ENCODE data around the gene BIRC5. TPM values are rescaled to one million over a fixed set of nuclear protein-coding genes. Genes with fewer than 3 reads are reported as not detected.

Gene BIRC5
- total and polyA plus RNA-seq, 9 donors, result 0.11 to 1.4 (median 0.73) TPM; not detected in 2

DNA sequence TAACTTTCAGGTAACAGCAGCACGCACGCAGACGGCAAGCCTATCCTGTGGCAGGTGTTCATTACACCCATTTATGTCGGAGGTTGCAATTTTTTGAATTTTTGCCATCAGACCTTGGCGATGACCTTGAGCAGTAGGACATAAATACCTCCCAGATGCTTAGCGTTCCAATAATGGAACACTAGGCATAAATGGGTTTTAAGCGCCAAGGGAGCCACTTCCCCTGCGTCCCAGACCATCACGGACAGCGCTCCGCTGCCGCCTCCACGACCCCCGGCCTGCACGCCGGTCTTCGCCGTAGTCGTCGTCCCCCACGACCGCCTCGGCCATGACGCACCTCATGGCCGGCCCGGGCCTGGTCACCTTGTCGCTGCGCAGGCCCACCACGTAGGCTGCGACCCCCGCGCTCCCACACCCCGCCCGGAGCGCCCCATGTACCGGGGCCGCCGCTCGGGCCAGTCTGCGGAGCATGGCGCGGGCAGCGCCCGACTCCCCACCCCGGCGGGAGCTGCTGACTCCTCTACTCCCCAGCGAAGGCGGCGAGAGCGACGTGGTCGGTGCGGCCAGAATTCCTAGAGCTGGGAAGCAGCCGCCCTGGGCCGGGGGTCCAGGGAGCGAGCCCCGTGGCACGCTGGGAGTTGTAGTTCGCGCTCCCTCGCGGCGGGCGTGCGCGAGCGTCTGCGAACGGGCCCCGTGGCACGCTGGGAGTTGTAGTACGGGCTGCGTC lies 40.1 kb downstream of the BIRC5 start:
- H3K36me3 ChIP-seq, result no peaks in the 10 kb centered on the region
- intact Hi-C loops (cut with DNase I), result loop anchor here (5.0 to 10.0 kb wide), 3 partner anchors 111 to 168 kb away; partner anchors contain the start of gene SOCS3 (in 1 of the 4)
- no peaks in the 10 kb centered on the region for H3K27me3 ChIP-seq
- H3K27ac ChIP-seq, result peak overlapping the region; percentile 18 to 35
- 1% methylated on average over 52 to 73 of the region's 73 CpGs for WGBS, 3 donors
- peak overlapping the region; percentile 100 for H3K4me3 ChIP-seq
- H3K9me3 ChIP-seq, result no peaks in the 10 kb centered on the region
- TF ChIP-seq EP300 (IDR thresholded peaks at IDR 0.05) (no peak), POLR2A (IDR thresholded peaks at IDR 0.05) (no peak)
- TF ChIP-seq, protein P1, sequence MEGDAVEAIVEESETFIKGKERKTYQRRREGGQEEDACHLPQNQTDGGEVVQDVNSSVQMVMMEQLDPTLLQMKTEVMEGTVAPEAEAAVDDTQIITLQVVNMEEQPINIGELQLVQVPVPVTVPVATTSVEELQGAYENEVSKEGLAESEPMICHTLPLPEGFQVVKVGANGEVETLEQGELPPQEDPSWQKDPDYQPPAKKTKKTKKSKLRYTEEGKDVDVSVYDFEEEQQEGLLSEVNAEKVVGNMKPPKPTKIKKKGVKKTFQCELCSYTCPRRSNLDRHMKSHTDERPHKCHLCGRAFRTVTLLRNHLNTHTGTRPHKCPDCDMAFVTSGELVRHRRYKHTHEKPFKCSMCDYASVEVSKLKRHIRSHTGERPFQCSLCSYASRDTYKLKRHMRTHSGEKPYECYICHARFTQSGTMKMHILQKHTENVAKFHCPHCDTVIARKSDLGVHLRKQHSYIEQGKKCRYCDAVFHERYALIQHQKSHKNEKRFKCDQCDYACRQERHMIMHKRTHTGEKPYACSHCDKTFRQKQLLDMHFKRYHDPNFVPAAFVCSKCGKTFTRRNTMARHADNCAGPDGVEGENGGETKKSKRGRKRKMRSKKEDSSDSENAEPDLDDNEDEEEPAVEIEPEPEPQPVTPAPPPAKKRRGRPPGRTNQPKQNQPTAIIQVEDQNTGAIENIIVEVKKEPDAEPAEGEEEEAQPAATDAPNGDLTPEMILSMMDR (IDR thresholded peaks at IDR 0.05), result no peak
- DNase-seq, result peak; percentile 77 to 91 (median 85)
- H3K4me1 ChIP-seq (ENCODE audit: insufficient read depth), result peaks cover 18% of the 10 kb centered on the region

DNA sequence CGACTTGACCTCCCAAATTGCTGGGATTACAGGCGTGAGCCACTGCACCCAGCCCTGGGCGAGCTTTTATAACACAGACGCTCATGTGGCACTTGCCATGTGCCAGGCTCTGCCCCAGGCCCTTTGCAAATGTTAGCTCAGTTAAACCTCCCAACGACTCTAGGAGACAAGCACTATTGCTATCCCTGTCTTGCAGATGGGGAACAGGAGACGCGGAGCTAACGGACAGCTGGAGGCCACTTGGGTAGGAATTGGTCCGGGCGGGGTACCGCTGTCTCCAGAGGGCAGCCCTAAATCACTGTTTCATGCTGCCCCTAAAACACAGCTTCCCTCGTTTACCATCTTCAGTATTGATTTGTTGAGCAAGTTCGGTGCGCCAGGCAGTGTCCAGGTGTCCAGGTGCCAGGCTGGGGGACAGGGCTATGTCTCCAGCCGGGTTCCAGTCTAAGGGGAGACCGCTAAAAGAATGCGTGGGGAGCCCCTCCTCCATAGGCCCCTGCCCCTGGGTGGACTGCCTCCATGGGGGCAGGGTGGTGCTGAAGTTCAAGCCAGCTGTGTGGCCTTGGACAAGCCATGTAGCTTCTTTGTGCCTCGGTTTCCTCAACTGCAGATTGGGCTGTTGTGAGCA lies 41.1 kb downstream of the BIRC5 start:
- no peak overlapping the region for H3K4me3 ChIP-seq
- H3K4me1 ChIP-seq (ENCODE audit: insufficient read depth), result peaks cover 18% of the 10 kb centered on the region
- no peaks in the 10 kb centered on the region for H3K27me3 ChIP-seq
- TF ChIP-seq EP300 (IDR thresholded peaks at IDR 0.05) (no peak), POLR2A (IDR thresholded peaks at IDR 0.05) (no peak)
- TF ChIP-seq, protein P1 (IDR thresholded peaks at IDR 0.05), result no peak
- H3K27ac ChIP-seq, result no peak overlapping the region
- no peaks in the 10 kb centered on the region for H3K36me3 ChIP-seq
- 80 to 89% (median 85%) methylated on average over 18 of the region's 18 CpGs for WGBS, 3 donors
- peak in 3 of 5 donors; percentile 38 to 45 (median 44) for DNase-seq
- intact Hi-C loops (cut with DNase I), result loop anchor here in 1 of 4 donors (10.0 kb wide), 1 partner anchor 110 kb away; the partner anchor contains the start of gene SOCS3
- H3K9me3 ChIP-seq, result no peaks in the 10 kb centered on the region

DNA sequence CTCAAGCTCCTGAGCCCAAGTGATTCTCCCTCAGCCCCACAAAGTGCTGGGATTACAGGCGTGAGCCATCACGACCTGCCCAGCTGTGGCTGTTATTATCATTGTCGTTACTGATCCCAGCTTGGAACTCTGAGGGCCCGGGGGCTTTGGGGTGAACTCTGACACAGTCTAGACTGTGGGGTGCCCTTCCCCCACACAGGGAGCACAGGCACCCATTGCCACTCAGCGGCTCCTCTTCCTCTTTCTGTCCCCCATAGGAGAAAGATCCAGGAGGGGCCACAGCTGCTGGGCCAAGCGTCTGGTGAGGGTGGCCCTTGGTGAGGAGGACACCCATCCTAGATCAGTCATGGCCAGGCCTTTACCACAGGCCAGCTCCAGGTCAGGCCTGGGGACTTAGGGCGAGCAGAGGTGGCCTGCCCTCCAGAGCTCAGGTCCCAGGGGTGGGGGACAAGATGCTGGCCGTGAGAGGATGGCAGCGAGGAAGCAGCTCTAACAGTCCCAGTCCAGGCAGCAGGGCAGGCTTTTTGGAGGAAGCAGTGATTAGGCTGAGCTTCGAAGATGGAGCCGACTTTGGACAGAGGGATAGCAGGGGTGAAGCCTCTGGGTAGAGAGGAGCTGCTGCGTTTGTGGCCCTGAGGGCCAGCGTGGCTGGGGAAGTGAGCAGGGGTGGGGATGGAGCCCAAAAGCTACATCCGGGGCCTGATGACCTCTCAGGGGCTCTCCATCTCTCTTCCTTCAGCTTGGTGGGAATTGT lies 42.1 kb downstream of the BIRC5 start:
- TF ChIP-seq POLR2A (IDR thresholded peaks at IDR 0.05) (no peak), EP300 (IDR thresholded peaks at IDR 0.05) (no peak)
- intact Hi-C loops (cut with DNase I), result loop anchor here in 1 of 4 donors (10.0 kb wide), 1 partner anchor 109 kb away; the partner anchor contains the start of gene SOCS3
- Histone ChIP-seq H3K4me1 (ENCODE audit: insufficient read depth) (peaks cover 18% of the 10 kb centered on the region), H3K9me3 (no peaks in the 10 kb centered on the region), H3K4me3 (no peak overlapping the region), H3K27ac (peak overlapping the region in 1 of 2 donors; percentile 40), H3K27me3 (no peaks in the 10 kb centered on the region), H3K36me3 (no peaks in the 10 kb centered on the region)
- WGBS, 3 donors, result 50 to 69% (median 55%) methylated on average over 14 of the region's 14 CpGs
- DNase-seq, result peak in 2 of 5 donors; percentile 32 to 33

DNA sequence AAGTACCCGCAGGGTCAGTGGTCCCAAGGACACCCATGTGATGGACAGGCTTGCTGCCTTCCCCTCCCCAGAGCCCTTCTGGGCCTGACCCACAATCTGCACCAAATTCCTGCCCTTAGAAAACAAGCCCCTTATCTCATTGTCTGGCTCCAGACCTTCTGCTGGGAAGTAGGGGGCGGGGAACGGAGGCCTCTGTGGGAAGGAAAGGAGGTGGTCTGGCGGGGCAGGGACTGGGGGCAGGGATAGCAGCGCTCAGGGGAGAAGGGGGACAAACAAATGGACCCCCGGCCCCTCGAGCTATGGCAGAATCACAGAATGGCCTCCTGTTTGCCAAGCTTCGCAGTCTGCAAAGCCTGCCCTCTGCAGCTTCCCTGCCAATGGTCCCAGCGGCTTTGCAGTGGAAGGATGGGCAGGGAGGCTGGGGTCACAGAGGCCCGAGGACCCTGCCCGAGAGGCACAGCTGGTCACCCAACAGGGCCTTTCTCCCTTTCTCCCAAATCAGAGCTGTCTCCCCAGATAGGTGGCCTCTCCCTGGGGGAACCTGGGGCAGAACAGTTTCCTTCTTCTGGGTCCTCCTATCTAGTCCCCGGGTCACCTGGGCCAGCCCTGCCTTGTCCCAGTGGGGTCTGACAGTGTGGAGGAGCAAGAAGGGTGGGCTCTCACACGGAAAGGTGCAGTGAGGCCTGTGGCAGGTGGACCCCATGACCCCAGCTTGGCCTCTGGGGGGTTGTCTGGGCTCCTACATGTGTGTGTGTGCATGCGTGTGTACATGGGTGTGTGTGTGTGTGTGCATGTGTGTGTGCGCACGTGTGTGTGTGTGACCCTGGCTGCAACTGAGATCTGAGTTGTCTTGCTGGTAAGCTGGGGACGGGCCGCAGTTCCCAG lies 42.9 kb downstream of the BIRC5 start:
- DNase-seq, result peak in 3 of 5 donors; percentile 54 to 70 (median 58)
- H3K9me3 ChIP-seq, result no peaks in the 10 kb centered on the region
- H3K27me3 ChIP-seq, result no peaks in the 10 kb centered on the region
- H3K4me1 ChIP-seq (ENCODE audit: insufficient read depth), result peaks cover 18% of the 10 kb centered on the region
- 37 to 50% (median 38%) methylated on average over 18 of the region's 18 CpGs for WGBS, 3 donors
- H3K4me3 ChIP-seq, result no peak overlapping the region
- H3K27ac ChIP-seq, result peak overlapping the region in 1 of 2 donors; percentile 40
- intact Hi-C loops (cut with DNase I), result loop anchor here in 1 of 4 donors (10.0 kb wide), 1 partner anchor 108 kb away; the partner anchor contains the start of gene SOCS3
- H3K36me3 ChIP-seq, result no peaks in the 10 kb centered on the region
- TF ChIP-seq, protein P1 (IDR thresholded peaks at IDR 0.05), result no peak
- no peak for TF ChIP-seq POLR2A (IDR thresholded peaks at IDR 0.05)
- no peak for TF ChIP-seq EP300 (IDR thresholded peaks at IDR 0.05)

Measured in ovary (tissue), 9 donors.